H1 (cell line): ENCODE results near the gene U2AF1L4. TPM values are rescaled to one million over a fixed set of nuclear protein-coding genes. Genes with fewer than 3 reads are reported as not detected.

ENCODE experiments used
- CTCF ChIA-PET: fragments of 300-600 bp; sonication (Branson Sonifier 250); formaldehyde crosslinking; loops from one replicate; lab custom pipeline; 2021; ENCODE audit not compliant: partially characterized antibody; lab: Charles Lee
- POLR2A ChIA-PET: fragments of 300-600 bp; sonication (Branson Sonifier 250); formaldehyde crosslinking; loops from one replicate; lab custom pipeline; 2021; ENCODE audit warnings: inconsistent platforms; ENCODE audit not compliant: partially characterized antibody; lab: Charles Lee
- DNase-seq, 2 experiments: peaks; one replicate each; pipeline versions ENCODE4 v3.0.0 to v3.0.0-alpha.2; 2010 to 2022; ENCODE audit warnings: low spot score in 2 of 2, low read depth in 1 of 2, mixed read lengths in 1 of 2
- FAIRE-seq: peaks from 2 replicates; lab custom pipeline; 2011; peaks lifted over from hg19 to GRCh38; lab: Jason Lieb, UNC
- H2AFZ ChIP-seq: 2 replicates; pipeline ENCODE4 v1.8.1; 2012; ENCODE audit warnings: low read length, inconsistent platforms
- H2AK5ac ChIP-seq: 2 replicates; pipeline ENCODE4 v1.6.1; 2013; ENCODE audit warnings: low read depth, low read length
- H2BK120ac ChIP-seq: replicated peaks from 2 replicates; pipeline ENCODE3; 2013; ENCODE audit warnings: low read depth, low read length, inconsistent platforms
- H2BK12ac ChIP-seq: 2 replicates; pipeline ENCODE4 v1.6.1; 2013; ENCODE audit warnings: low read depth, low read length
- H2BK15ac ChIP-seq: 2 replicates; pipeline ENCODE4 v1.6.1; 2013; ENCODE audit warnings: low read length
- H2BK20ac ChIP-seq: 2 replicates; pipeline ENCODE4 v1.6.1; 2013; ENCODE audit warnings: low read length
- H2BK5ac ChIP-seq: 2 replicates; pipeline ENCODE4 v1.6.1; 2013; ENCODE audit warnings: low read depth, low read length
- H3K14ac ChIP-seq: 2 replicates; pipeline ENCODE4 v1.6.1; 2013; ENCODE audit warnings: inconsistent platforms; ENCODE audit not compliant: insufficient read length
- H3K18ac ChIP-seq: 2 replicates; pipeline ENCODE4 v1.6.1; 2013; ENCODE audit warnings: low read length; ENCODE audit errors: extremely low read depth
- H3K23ac ChIP-seq: 2 replicates; pipeline ENCODE4 v1.6.1; 2013; ENCODE audit warnings: inconsistent platforms; ENCODE audit not compliant: insufficient read length
- H3K23me2 ChIP-seq: 2 replicates; pipeline ENCODE4 v1.6.1; 2013; ENCODE audit warnings: low read depth, low read length
- H3K27ac ChIP-seq: 2 replicates; pipeline ENCODE4 v1.6.1; 2011; ENCODE audit warnings: low read depth, low read length, inconsistent platforms
- H3K27me3 ChIP-seq, 4 experiments: replicated peaks in 1 of 4; 1 replicate in 1 of 4; 2 replicates in 3 of 4; pipeline versions ENCODE4 v1.6.1 to v1.8.1; 2011 to 2013; ENCODE audit warnings: low read length in 3 of 4, mild to moderate bottlenecking in 3 of 4, inconsistent platforms in 2 of 4, mixed read lengths in 2 of 4, moderate library complexity in 1 of 4; ENCODE audit not compliant: control insufficient read depth in 3 of 4, insufficient read depth in 3 of 4; ENCODE audit errors: extremely low read depth in 1 of 4
- H3K36me3 ChIP-seq, 4 experiments: 2 replicates each; pipeline versions ENCODE4 v1.6.1 to v1.8.1; 2011 to 2013; ENCODE audit warnings: mild to moderate bottlenecking in 4 of 4, low read length in 3 of 4, moderate library complexity in 2 of 4, control low read depth in 1 of 4, inconsistent platforms in 1 of 4; ENCODE audit not compliant: insufficient read depth in 4 of 4, control insufficient read depth in 2 of 4
- H3K4ac ChIP-seq: replicated peaks from 2 replicates; pipeline ENCODE3; 2013; ENCODE audit warnings: low read length, low read depth, mixed read lengths, inconsistent platforms; ENCODE audit not compliant: insufficient read length
- H3K4me1 ChIP-seq, 4 experiments: replicated peaks in 1 of 4; 1 replicate in 1 of 4; 2 replicates in 3 of 4; pipeline versions ENCODE4 v1.6.1 to v1.8.1; 2011 to 2013; ENCODE audit warnings: low read length in 3 of 4, inconsistent platforms in 2 of 4, mixed read lengths in 1 of 4; ENCODE audit not compliant: insufficient read depth in 4 of 4, control insufficient read depth in 3 of 4
- H3K4me2 ChIP-seq, 2 experiments: 2 replicates each; pipeline versions ENCODE4 v1.6.1 to v1.8.1; 2011 to 2013; ENCODE audit warnings: low read depth in 2 of 2, low read length in 2 of 2, control low read depth in 1 of 2, inconsistent platforms in 1 of 2, mild to moderate bottlenecking in 1 of 2; ENCODE audit not compliant: insufficient read depth in 1 of 2
- H3K4me3 ChIP-seq, 4 experiments: fragments of 200-600, 300-600 bp in 1 of 4; sonication (generic), shearing (Covaris generic), sonication (Bioruptor Twin) in 1 of 4; 2 replicates each; pipeline versions ENCODE4 v1.5.1 to v1.8.1; 2011 to 2016; ENCODE audit warnings: low read length in 4 of 4, low read depth in 3 of 4, control low read depth in 2 of 4, inconsistent platforms in 2 of 4, mild to moderate bottlenecking in 2 of 4, mixed read lengths in 1 of 4, moderate library complexity in 1 of 4; ENCODE audit not compliant: insufficient read depth in 2 of 4; ENCODE audit errors: extremely low read depth in 1 of 4
- H3K56ac ChIP-seq: replicated peaks from 2 replicates; pipeline ENCODE3; 2013; ENCODE audit warnings: low read depth, mild to moderate bottlenecking, mixed read lengths, low read length, inconsistent platforms; ENCODE audit not compliant: insufficient read length
- H3K79me1 ChIP-seq: 2 replicates; pipeline ENCODE4 v1.6.1; 2013; ENCODE audit warnings: low read depth, low read length, control low read depth
- H3K79me2 ChIP-seq, 2 experiments: 2 replicates each; pipeline versions ENCODE4 v1.6.1 to v1.8.1; 2012 to 2013; ENCODE audit warnings: low read length in 2 of 2, mild to moderate bottlenecking in 2 of 2, inconsistent platforms in 1 of 2; ENCODE audit not compliant: insufficient read depth in 2 of 2, control insufficient read depth in 1 of 2
- H3K9ac ChIP-seq, 4 experiments: replicated peaks in 1 of 4; 1 replicate in 1 of 4; 2 replicates in 3 of 4; pipeline versions ENCODE4 v1.6.1 to v1.8.1; 2011 to 2013; ENCODE audit warnings: low read depth in 3 of 4, low read length in 3 of 4, control low read depth in 2 of 4, mild to moderate bottlenecking in 2 of 4, moderate library complexity in 2 of 4, inconsistent platforms in 1 of 4; ENCODE audit errors: extremely low read depth in 1 of 4
- H3K9me3 ChIP-seq, 2 experiments: 2 replicates each; pipeline versions ENCODE4 v1.6.1 to v1.8.1; 2012 to 2013; ENCODE audit warnings: mild to moderate bottlenecking in 2 of 2, moderate library complexity in 2 of 2, control low read depth in 1 of 2, inconsistent platforms in 1 of 2, low read depth in 1 of 2, low read length in 1 of 2, mixed read lengths in 1 of 2; ENCODE audit not compliant: insufficient read depth in 2 of 2
- H4K20me1 ChIP-seq, 2 experiments: replicated peaks in 1 of 2; 2 replicates each; pipeline versions ENCODE3 to v1.8.1; 2011 to 2013; ENCODE audit warnings: inconsistent platforms in 2 of 2, low read length in 2 of 2, mild to moderate bottlenecking in 1 of 2; ENCODE audit not compliant: insufficient read depth in 2 of 2, control insufficient read depth in 1 of 2
- H4K5ac ChIP-seq: 2 replicates; pipeline ENCODE4 v1.6.1; 2013; ENCODE audit warnings: low read length, low read depth, mixed read lengths, inconsistent platforms; ENCODE audit not compliant: insufficient read length
- H4K8ac ChIP-seq: 2 replicates; pipeline ENCODE4 v1.8.0; 2013; ENCODE audit warnings: mild to moderate bottlenecking, moderate library complexity, low read length, inconsistent platforms; ENCODE audit not compliant: insufficient read depth; ENCODE audit errors: extremely low read depth
- H4K91ac ChIP-seq: replicated peaks from 2 replicates; pipeline ENCODE3; 2013; ENCODE audit warnings: low read length, mixed read lengths, inconsistent platforms; ENCODE audit not compliant: insufficient read length
- ATF3 ChIP-seq: IDR thresholded peaks from 2 replicates; pipeline ENCODE4 v1.6.1; 2011; ENCODE audit warnings: low read depth, mild to moderate bottlenecking, low read length; ENCODE audit not compliant: insufficient read depth
- JUND ChIP-seq: IDR thresholded peaks from 2 replicates; pipeline ENCODE4 v1.6.1; 2011; ENCODE audit warnings: mild to moderate bottlenecking, improper control_type of control experiment, low read length
- whole genome bisulfite sequencing, 2 experiments: shearing (Covaris generic) in 1 of 2; methylation state at CpG; one replicate each; pipeline versions ENCODE4 v1.1.6 to v1.1.7; 2013 to 2015; ENCODE audit warnings: low lambda C conversion rate in 2 of 2, mixed read lengths in 2 of 2, inconsistent platforms in 1 of 2, low coverage in 1 of 2, missing lambda C conversion rate in 1 of 2; ENCODE audit not compliant: insufficient replicate concordance in 2 of 2, insufficient coverage in 1 of 2, insufficient read length in 1 of 2; ENCODE audit errors: extremely low coverage in 1 of 2, missing lambda C conversion rate in 1 of 2; 5-methylcytosine and 5-hydroxymethylcytosine counted together
- polyA plus RNA-seq, 7 experiments: library from polyadenylated mRNA; depleted of rRNA in 3 of 7; stranded (reverse) in 5 of 7; unstranded in 2 of 7; fragments of >200 nt in 5 of 7; fragments of 200-250 nt in 2 of 7; gene quantifications; 1 replicate in 5 of 7; 2 replicates in 1 of 7; 4 replicates in 1 of 7; pipeline versions ENCODE4 v1.2.1 to v1.2.3, GENCODE V29; 2011 to 2013; ENCODE audit warnings: missing spikeins in 2 of 7, mixed read lengths in 2 of 7
- total RNA-seq: library from RNA; stranded (reverse); fragmentation: NEBNext Ultra II Directional; extraction: Animal tissue kit (Norgen Biotek cat#: 25700); gene quantifications from 2 replicates; pipeline ENCODE4 v1.2.1, GENCODE V29; 2021

Gene U2AF1L4
- total and polyA plus RNA-seq, 2 of the 8 experiments (the other 6 are each of a cell fraction or from before 2014, with no cell fraction given), result 15.1 to 32.7 TPM

GRCh38 chr19:35720163-35720524 lies 25.1 kb downstream of the U2AF1L4 start:
- Histone ChIP-seq H3K36me3 (peaks cover 19 to 42% (median 27%) of the 10 kb centered on the region in 4 experiments), H3K27ac (no peak overlapping the region), H4K20me1 (peaks cover 7 to 9% of the 10 kb centered on the region in 2 experiments), H4K8ac (no peak overlapping the region), H4K91ac (no peak overlapping the region), H3K14ac (no peak overlapping the region), H3K23ac (no peak overlapping the region), H3K4me1 (peaks cover 0 to 16% (median 10%) of the 10 kb centered on the region in 4 experiments; a peak in 6 of 7 replicates), H3K4me3 (no peak overlapping the region), H2AFZ (no peak overlapping the region), H3K18ac (no peak overlapping the region), H2BK20ac (no peak overlapping the region), H4K5ac (no peak overlapping the region), H3K23me2 (peaks cover 13% of the 10 kb centered on the region), H3K56ac (no peak overlapping the region), H3K9me3 (no peaks in the 10 kb centered on the region), H3K79me1 (peaks cover 8% of the 10 kb centered on the region), H3K4me2 (no peak overlapping the region), H2BK5ac (no peak overlapping the region), H2BK15ac (no peak overlapping the region), H3K27me3 (no peaks in the 10 kb centered on the region), H2BK12ac (no peak overlapping the region), H2BK120ac (no peak overlapping the region), H3K4ac (no peak overlapping the region), H3K9ac (no peak overlapping the region), H2AK5ac (no peak overlapping the region), H3K79me2 (peaks cover 0 to 20% of the 10 kb centered on the region in 2 experiments; a peak in 3 of 4 replicates)
- CTCF ChIA-PET, result interaction anchor here (0.7 to 11.8 kb wide), 4 partner anchors 18 to 252 kb away, joined by 3 to 80 read pairs (median 4); partner anchors contain the start of gene IGFLR1
- DNase-seq, result no peak
- no peak for FAIRE-seq
- WGBS, 2 experiments, result 93% methylated on average over 9 of the region's 9 CpGs; no CpG with 5 or more reads in 1 of the 2 experiments
- POLR2A ChIA-PET, result interaction anchor here (1.6 to 5.0 kb wide), 2 partner anchors 17 to 26 kb away, joined by 3 to 54 read pairs; partner anchors contain the start of genes PSENEN and U2AF1L4
- TF ChIP-seq JUND (no peak), ATF3 (no peak)
